K562 (cell line): ENCODE results near the gene ZNF563. TPM values are rescaled to one million over a fixed set of nuclear protein-coding genes. Genes with fewer than 3 reads are reported as not detected.

Experiments
- ATAC-seq: fragments of 200-7000 bp; cut with Tn5 transposase; 3 replicates; pipeline ENCODE4 v1.9.1; 2020; ENCODE audit warnings: moderate library complexity
- BruUV-seq: library from RNA; stranded (reverse); fragments of 400-500 nt; replicated peaks from 2 replicates; lab custom pipeline; 2021; lab: Mats Ljungman, UMichigan
- CTCF ChIA-PET: fragments of 300-600 bp; formaldehyde crosslinking; extraction: SDS; loops from one replicate; lab custom pipeline; 2021; ENCODE audit warnings: low intra/inter-chr PET ratio; lab: Yijun Ruan, JAX
- POLR2A ChIA-PET: fragments of 300-600, 350-650 bp; sonication (Branson Sonifier 250); formaldehyde crosslinking; extraction: SDS; loops from one replicate; lab custom pipeline; 2021; ENCODE audit warnings: antibody characterized with exemption, inconsistent platforms; lab: Yijun Ruan, JAX
- DNase-seq, 4 experiments: peaks; one replicate each; pipeline versions ENCODE4 v3.0.0 to v3.0.0-alpha.2; 2011 to 2018; ENCODE audit warnings: low spot score in 3 of 4, mixed read lengths in 3 of 4; ENCODE audit errors: extremely low read depth in 1 of 4
- FAIRE-seq: peaks from 2 replicates; lab custom pipeline; 2011; peaks lifted over from hg19 to GRCh38; lab: Jason Lieb, UNC
- H2AFZ ChIP-seq: 2 replicates; pipeline ENCODE4 v1.6.0; 2011; ENCODE audit warnings: low read depth, low read length, control low read depth, inconsistent platforms
- H3K27ac ChIP-seq: fragments of 200-600 bp; 3 replicates; pipeline ENCODE4 v1.8.0; 2011; ENCODE audit warnings: low read depth, mild to moderate bottlenecking, control low read depth, inconsistent platforms, low read length, moderate library complexity, mixed read lengths; ENCODE audit errors: extremely low read depth
- H3K27me3 ChIP-seq, 2 experiments: fragments of 300-600 bp in 1 of 2; 2 replicates in 1 of 2; 3 replicates in 1 of 2; pipeline versions ENCODE4 v1.6.0 to v1.8.0; 2011; ENCODE audit warnings: inconsistent platforms in 2 of 2, low read length in 2 of 2, mild to moderate bottlenecking in 1 of 2, mixed read lengths in 1 of 2, moderate library complexity in 1 of 2; ENCODE audit not compliant: control insufficient read depth in 2 of 2, insufficient read depth in 2 of 2
- H3K36me3 ChIP-seq: fragments of 300-600 bp; 3 replicates; pipeline ENCODE4 v1.8.0; 2011; ENCODE audit warnings: mild to moderate bottlenecking, low read length, inconsistent platforms; ENCODE audit not compliant: control insufficient read depth, insufficient read depth
- H3K4me1 ChIP-seq, 2 experiments: fragments of 200-600 bp in 1 of 2; replicated peaks in 1 of 2; 2 replicates in 1 of 2; 3 replicates in 1 of 2; pipeline versions ENCODE4 v1.5.1 to v1.8.0; 2011; ENCODE audit warnings: inconsistent platforms in 2 of 2, low read length in 2 of 2, mild to moderate bottlenecking in 1 of 2, mixed read lengths in 1 of 2, moderate library complexity in 1 of 2; ENCODE audit not compliant: control insufficient read depth in 2 of 2, insufficient read depth in 2 of 2
- H3K4me2 ChIP-seq: 2 replicates; pipeline ENCODE4 v1.6.1; 2011; ENCODE audit warnings: low read length, control low read depth, inconsistent platforms, mixed read lengths; ENCODE audit not compliant: insufficient read depth
- H3K4me3 ChIP-seq: fragments of 200-600 bp; sonication (generic), shearing (Covaris generic); 2 replicates; pipeline ENCODE4 v1.5.1; 2016; ENCODE audit warnings: control low read depth, inconsistent platforms
- H3K79me2 ChIP-seq: fragments of 200-600 bp; 3 replicates; pipeline ENCODE4 v1.8.0; 2011; ENCODE audit warnings: low read length, inconsistent platforms; ENCODE audit not compliant: control insufficient read depth, insufficient read depth
- H3K9ac ChIP-seq, 2 experiments: 2 replicates each; pipeline versions ENCODE4 v1.6.0 to v1.6.1; 2011; ENCODE audit warnings: low read depth in 2 of 2, low read length in 2 of 2, control low read depth in 1 of 2, inconsistent platforms in 1 of 2, mild to moderate bottlenecking in 1 of 2, mixed read lengths in 1 of 2; ENCODE audit not compliant: insufficient read depth in 1 of 2
- H3K9me1 ChIP-seq: one replicate; pipeline ENCODE4 v1.6.0; 2011; ENCODE audit warnings: inconsistent platforms, mild to moderate bottlenecking, low read length, moderate library complexity; ENCODE audit not compliant: control insufficient read depth, insufficient read depth
- H3K9me3 ChIP-seq: replicated peaks from 2 replicates; pipeline ENCODE4 v1.5.1; 2011; ENCODE audit warnings: low read depth, low read length, inconsistent platforms; ENCODE audit not compliant: control insufficient read depth, insufficient read depth
- H4K20me1 ChIP-seq: replicated peaks from 2 replicates; pipeline ENCODE4 v1.6.1; 2011; ENCODE audit warnings: low read length, inconsistent platforms, mixed read lengths; ENCODE audit not compliant: control insufficient read depth, insufficient read depth
- CTCF ChIP-seq, 3 experiments: IDR thresholded peaks in 2 of 3; conservative IDR thresholded peaks in 1 of 3; 2 replicates each; pipeline ENCODE4 v1.5.1; 2011 to 2012; ENCODE audit warnings: low read length in 3 of 3, mild to moderate bottlenecking in 3 of 3, control low read depth in 2 of 3, improper control_type of control experiment in 1 of 3, inconsistent platforms in 1 of 3, low read depth in 1 of 3, mixed read lengths in 1 of 3, moderate library complexity in 1 of 3; ENCODE audit not compliant: insufficient read depth in 2 of 3
- DMBX1 ChIP-seq: fragments of 250-450 bp; sonication (Bioruptor Pico); IDR thresholded peaks from 2 replicates; pipeline ENCODE4 v1.8.0; 2022; ENCODE audit warnings: inconsistent platforms, mild to moderate bottlenecking, moderate library complexity, borderline replicate concordance
- FOXA3 ChIP-seq, 2 experiments: fragments of 450-650 bp in 1 of 2; sonication (generic) in 1 of 2; formaldehyde crosslinking; IDR thresholded peaks in 1 of 2; conservative IDR thresholded peaks in 1 of 2; 2 replicates each; pipeline versions ENCODE4 v1.4.0 to v1.8.0; 2020 to 2022; ENCODE audit warnings: mild to moderate bottlenecking in 2 of 2, missing genetic modification reagents in 1 of 2
- MCM7 ChIP-seq, 2 experiments: fragments of 450-650 bp; IDR thresholded peaks; 2 replicates each; pipeline ENCODE4 v1.6.1; 2016 to 2018
- MLX ChIP-seq, 2 experiments: fragments of 450-650 bp in 1 of 2; sonication (generic) in 1 of 2; formaldehyde crosslinking; conservative IDR thresholded peaks; 2 replicates each; pipeline versions ENCODE4 v1.4.0 to v1.8.1; 2020 to 2022; ENCODE audit warnings: mild to moderate bottlenecking in 1 of 2, missing genetic modification reagents in 1 of 2
- RBM25 ChIP-seq: fragments of 200-400 bp; formaldehyde crosslinking; IDR thresholded peaks from 2 replicates; pipeline ENCODE4 v1.6.1; 2018; ENCODE audit warnings: low read length, low read depth, moderate library complexity; ENCODE audit not compliant: severe bottlenecking
- TBL1XR1 ChIP-seq, 2 experiments: IDR thresholded peaks; 2 replicates each; pipeline ENCODE4 v1.6.1; 2012; ENCODE audit warnings: improper control_type of control experiment in 2 of 2, low read length in 2 of 2, mild to moderate bottlenecking in 1 of 2
- ZNF23 ChIP-seq: fragments of 250-450 bp; sonication (Bioruptor Pico); IDR thresholded peaks from 2 replicates; pipeline ENCODE4 v1.4.0; 2020; ENCODE audit warnings: mild to moderate bottlenecking
- ZNF24 ChIP-seq: fragments of 450-650 bp; IDR thresholded peaks from 2 replicates; pipeline ENCODE4 v1.6.1; 2016
- ZNF668 ChIP-seq: fragments of 250-450 bp; sonication (Bioruptor Pico); IDR thresholded peaks from 2 replicates; pipeline ENCODE4 v1.8.0; 2022; ENCODE audit warnings: mild to moderate bottlenecking, inconsistent platforms
- WGBS: fragments of 100-300 bp; shearing (Covaris generic); methylation state at CpG from one replicate; pipeline ENCODE4 v1.1.6; 2016; ENCODE audit warnings: low coverage, mixed read lengths; ENCODE audit not compliant: insufficient coverage; ENCODE audit errors: missing lambda C conversion rate; 5-methylcytosine and 5-hydroxymethylcytosine counted together
- in situ Hi-C: fragments of 300-500 bp; cut with MboI; formaldehyde crosslinking; loops from 4 replicates; pipeline ENCODE4 v1.15.0; 2018; ENCODE audit warnings: inconsistent platforms, mixed read lengths
- intact Hi-C: fragments of 100-400 bp; cut with micrococcal nuclease; formaldehyde crosslinking; loops from 2 replicates; pipeline ENCODE4 v1.14.2; 2022
- polyA plus RNA-seq, 8 experiments: library from polyadenylated mRNA; depleted of rRNA in 4 of 8; stranded (reverse) in 5 of 8; unstranded in 3 of 8; fragments of >200 nt; fragmentation: Nextera tagmentation in 2 of 8; fragmentation: Illumina TruSeq in 1 of 8; extraction: Ambion mirVana in 2 of 8; extraction: Trizol in 1 of 8; gene quantifications; 2 replicates each; pipeline versions ENCODE4 v1.2.1 to v1.2.3, GENCODE V29; 2011 to 2014; ENCODE audit warnings: inconsistent platforms in 1 of 8, missing spikeins in 1 of 8
- total RNA-seq, 7 experiments: library from RNA; depleted of rRNA in 6 of 7; stranded (reverse); fragments of >200 nt in 6 of 7; fragmentation: Illumina TruSeq in 2 of 7; extraction: Trizol in 2 of 7; gene quantifications; 2 replicates each; pipeline versions ENCODE4 v1.2.1 to v1.2.3, GENCODE V29; 2011 to 2021; ENCODE audit warnings: low replicate concordance in 1 of 7

The ZNF563 gene
- total and polyA plus RNA-seq, 9 of the 15 experiments (the other 6 are each of a cell fraction or from before 2014, with no cell fraction given): 0.37 to 2.9 (median 0.74) TPM

- TF ChIP-seq MCM7 (IDR thresholded peaks at IDR 0.05): no peak
- TF ChIP-seq ZNF24: no peak
- TF ChIP-seq CTCF (IDR thresholded peaks at IDR 0.05 in 2 of 3, conservative IDR thresholded peaks at IDR 0.05 in 1 of 3; ENCODE audit: insufficient read depth in 2 of 3, low read depth in 1 of 3, low read length in 3 of 3): peak in 1 of 3 experiments; percentile 38; a peak in 2 of 6 replicates
These were observed 13.5 kb upstream of the ZNF563 start (continued) for GRCh38 chr19:12346896-12347295.

GRCh38 chr19:12345197-12345596 lies 11.8 kb upstream of the ZNF563 start:
- Histone ChIP-seq H3K4me1 (no peaks in the 10 kb centered on the region), H2AFZ (no peak overlapping the region), H3K36me3 (peaks cover 8% of the 10 kb centered on the region; the same call in 2 of the 3 replicates), H3K79me2 (no peaks in the 10 kb centered on the region), H3K9me1 (no peaks in the 10 kb centered on the region), H3K9ac (no peak overlapping the region), H4K20me1 (no peaks in the 10 kb centered on the region), H3K27ac (no peak overlapping the region), H3K4me3 (no peak overlapping the region), H3K27me3 (no peaks in the 10 kb centered on the region; a peak in 1 of 5 replicates), H3K9me3 (peaks cover 10% of the 10 kb centered on the region; the same call in 1 of the 2 replicates), H3K4me2 (no peak overlapping the region)
- DNase-seq: no peak
- POLR2A ChIA-PET: interaction anchor here (0.8 kb wide), 1 partner anchor 12 kb away, joined by 3 read pairs; the partner anchor contains the start of gene ZNF563
- in situ Hi-C loops (no loop called here), intact Hi-C loops (no loop called here)
- TF ChIP-seq TBL1XR1 (IDR thresholded peaks at IDR 0.05; ENCODE audit: low read length in 2 of 2): no peak
- no peak for TF ChIP-seq MLX (CRISPR knock-in tag; conservative IDR thresholded peaks at IDR 0.05)
- TF ChIP-seq RBM25: peak; percentile 61
- TF ChIP-seq ZNF23 (CRISPR knock-in tag): no peak
- no peak for TF ChIP-seq FOXA3 (CRISPR knock-in tag; conservative IDR thresholded peaks at IDR 0.05 in 1 of 2, IDR thresholded peaks at IDR 0.05 in 1 of 2)
- TF ChIP-seq ZNF668 (CRISPR knock-in tag): no peak
- no peak for TF ChIP-seq DMBX1 (CRISPR knock-in tag)
- 10% methylated on average over 1 of the region's 1 CpG for WGBS
- no peak for FAIRE-seq
- CTCF ChIA-PET: no interaction called here
- no TSS peak for BruUV-seq
- no peak for ATAC-seq
